CD4-positive, alpha-beta T cell treated with Interleukin-21 for 1 hour (primary cell): ENCODE measurements around the gene NRXN3.

Source experiments
- DNase-seq: peaks from one replicate; pipeline ENCODE4 v3.0.0-alpha.2; 2020

NRXN3 gene

DNA sequence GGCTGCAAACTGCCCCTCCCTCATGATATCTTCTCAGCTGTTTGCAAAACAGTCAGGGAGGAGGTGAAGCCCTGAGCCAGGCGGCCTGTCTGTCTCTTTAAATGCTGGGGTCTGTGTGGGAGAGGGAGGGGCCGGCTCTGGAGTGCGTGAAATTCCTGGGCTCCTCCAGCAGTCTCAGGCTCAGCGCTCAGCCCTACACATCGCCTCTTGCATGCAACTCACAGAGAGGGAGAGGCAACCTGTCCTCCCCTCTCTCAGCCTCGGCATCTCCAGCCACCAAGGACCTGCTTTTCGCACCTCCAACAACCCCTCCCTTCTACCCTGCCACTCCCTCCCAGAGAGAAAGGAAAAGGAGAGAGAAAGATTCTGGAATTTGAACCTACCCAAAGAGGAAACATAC, at the start of gene NRXN3:
Gene NRXN3, plus strand, starts transcription at position 171 of the 400 bp plus-strand sequence. CDS start 72,721 bp downstream, outside the sequence.
- no peak for DNase-seq

DNA sequence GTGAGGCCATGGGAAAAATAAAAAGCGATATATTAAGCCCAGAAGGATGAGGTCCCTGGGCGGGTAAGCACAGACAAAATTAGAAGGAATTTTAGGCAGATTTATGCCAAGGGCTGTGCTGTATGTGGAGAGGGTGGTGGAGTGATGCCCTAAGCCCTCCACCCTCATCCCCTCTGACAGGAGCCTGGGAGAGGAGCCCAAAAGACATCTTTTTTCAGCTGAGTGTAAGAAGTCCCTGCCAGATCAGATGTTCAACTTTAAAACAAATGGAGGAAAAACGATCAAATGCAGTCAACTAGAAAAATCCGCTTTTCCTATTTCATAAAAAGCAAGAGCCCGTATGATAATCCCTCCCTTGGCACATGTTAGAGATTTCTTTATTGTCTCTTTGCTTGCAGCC, 47.7 kb upstream of the NRXN3 start:
- no peak for DNase-seq

DNA sequence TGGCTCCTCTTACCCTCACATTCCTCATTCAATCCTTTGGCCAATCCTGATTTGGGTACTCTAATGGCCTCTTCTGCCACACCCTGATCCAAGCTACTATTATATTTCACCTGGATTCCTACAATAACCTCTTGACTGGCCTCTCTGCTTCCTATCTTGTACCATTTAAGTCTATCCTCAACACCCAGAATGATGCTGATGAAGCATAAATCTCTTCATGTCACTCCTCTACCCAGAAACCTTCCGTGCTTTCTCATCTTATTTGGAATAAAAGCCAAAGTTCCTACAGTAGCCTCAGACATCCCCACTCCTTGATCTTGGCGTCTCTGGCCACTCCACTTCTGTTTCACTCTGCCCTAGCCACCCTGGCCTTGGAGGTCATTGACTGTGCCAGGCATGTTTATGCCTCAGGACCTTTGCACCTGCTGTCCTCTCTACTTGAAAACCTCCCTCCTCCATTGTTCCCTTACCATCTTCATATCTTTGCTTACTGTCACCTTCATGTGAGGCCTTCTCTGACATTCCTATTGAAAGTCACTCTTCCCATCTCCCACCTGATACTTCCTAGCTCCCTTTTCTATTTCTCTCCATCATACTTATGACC, 46.4 kb upstream of the NRXN3 start:
- DNase-seq: no peak

DNA sequence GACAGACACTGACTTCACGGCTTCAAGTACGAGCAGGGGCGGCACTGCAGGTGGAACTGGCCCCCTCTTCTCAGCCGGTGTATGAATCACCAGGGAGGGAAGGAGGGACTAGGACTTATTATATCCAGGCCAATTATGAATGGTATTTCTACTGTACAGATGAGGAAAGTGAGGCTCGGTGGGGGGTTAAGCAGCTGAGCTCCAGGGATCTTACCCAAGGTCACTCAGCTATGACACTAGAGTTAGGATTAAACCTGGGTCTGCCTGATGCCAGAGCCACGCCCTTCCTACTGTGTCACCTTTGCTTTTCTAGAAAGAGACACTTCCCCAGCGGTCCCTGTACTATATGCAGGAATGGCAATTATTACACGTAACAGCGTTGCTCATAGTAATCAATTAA, 42.2 kb upstream of the NRXN3 start:
- no peak for DNase-seq

DNA sequence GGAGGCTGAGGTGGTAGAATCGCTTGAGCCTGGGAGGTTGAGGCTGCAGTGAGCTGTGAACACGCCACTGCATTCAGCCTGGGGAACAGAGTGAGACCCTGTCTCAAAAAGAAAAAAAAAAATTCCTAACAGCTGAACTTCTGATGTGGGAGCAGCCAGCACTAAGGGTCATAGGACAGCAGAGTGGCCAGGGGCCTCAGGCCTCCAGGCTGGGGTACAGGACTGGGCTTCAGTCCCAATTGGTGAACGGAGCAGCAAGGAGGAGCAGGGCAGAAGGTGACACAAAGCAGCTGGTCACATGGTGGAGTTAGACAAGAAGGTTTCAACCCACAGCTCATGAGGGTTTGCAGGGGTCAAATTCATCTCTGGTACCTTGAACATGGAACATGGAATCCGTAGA, 40.8 kb upstream of the NRXN3 start:
- no peak for DNase-seq

DNA sequence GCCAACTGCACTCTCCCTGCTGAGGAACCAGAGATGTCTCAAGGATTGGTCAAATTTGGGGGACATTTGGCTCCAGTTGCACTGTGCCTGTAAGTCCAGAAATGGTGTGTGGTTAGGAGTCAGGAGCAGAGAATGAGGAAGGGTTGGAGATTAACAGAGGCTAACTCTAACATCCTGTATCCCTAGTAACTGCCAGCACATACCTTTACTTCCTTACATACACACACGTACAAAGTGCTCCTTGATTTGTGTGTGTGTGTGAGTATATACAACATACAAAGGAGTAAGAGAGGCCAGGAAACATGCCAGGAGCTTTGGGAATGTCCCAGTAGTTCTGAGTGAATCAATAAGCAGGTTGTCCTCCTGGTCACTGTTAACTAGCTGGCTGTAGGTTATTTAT, 39.8 kb upstream of the NRXN3 start:
- DNase-seq: no peak

DNA sequence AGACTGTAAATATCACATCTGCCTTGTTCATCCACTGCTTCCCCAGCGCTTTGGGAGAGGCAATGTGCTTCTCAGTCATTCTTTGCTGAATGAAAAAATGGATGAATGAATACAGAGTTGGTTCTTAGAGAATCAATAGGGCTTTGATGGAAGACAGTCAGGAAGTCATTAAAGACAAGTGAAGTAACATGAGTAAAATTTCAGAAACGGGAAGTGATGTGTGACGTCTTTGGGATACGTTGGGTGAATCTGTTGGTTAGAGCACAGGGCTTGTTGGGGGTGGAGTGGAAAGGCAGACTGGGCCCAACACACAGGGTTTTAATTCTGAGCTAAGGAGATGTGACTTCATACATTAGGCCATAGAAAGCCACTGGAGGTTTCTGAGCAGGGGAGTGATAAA, 39.0 kb upstream of the NRXN3 start:
- no peak for DNase-seq

DNA sequence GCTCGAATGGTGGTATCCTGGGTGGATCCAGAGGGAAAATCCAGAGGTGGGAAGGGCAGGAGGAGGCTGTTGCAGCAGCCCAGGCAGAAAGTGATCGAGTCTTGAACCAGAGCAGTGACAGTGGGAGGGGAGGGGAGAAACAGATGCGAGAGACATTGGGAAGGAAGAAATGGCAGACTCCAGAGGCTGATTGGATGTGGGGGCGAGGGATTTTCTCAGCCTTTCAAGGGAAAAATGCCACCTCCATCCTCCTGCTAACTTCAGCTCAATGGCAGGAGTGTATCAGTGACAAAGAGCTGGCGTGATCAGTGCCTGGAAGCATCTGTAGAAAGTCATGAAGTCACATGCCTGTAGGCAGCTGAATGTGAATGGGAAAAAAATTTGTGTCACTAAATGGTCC, 38.6 kb upstream of the NRXN3 start:
- DNase-seq: no peak

DNA sequence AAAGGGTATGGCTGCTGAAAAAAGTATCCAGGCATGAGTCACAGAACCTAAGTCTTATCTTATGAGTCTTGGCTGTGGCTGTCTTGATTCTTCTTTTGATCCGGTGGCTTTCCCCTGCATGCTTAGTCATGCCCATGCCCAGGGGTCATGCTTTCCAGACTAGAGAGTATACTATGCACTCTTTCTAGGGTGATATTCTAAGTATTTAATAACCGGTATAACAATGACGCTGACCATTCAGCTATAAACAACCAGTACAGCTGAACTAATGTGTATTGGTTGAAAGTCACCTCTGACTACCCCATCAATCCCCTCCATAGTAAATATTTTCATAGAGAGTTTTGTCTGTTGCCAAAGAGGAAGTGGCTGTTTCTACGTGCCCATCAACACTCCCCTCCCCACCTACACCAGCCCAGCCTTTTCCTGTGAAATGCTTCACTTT, 34.7 kb upstream of the NRXN3 start:
- DNase-seq: no peak

DNA sequence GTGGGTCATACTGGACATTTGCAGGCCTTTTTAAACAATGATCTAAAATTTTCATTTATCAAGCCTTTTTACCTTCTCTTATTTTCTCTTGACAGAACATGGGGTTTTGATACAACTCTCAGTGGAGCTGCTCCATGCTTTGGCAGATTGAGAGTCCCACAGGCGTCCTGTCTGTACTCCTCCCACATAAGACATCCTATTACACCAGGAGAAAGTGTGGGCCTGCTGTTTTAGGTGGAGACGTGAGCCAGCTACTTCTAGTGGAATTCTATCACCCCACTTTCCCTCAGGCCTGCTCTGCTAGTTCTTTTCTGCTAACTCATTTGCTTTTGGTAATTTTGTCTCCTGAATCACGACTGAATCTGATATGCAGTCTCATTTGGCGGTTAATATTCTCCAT, 33.5 kb upstream of the NRXN3 start:
- no peak for DNase-seq

DNA sequence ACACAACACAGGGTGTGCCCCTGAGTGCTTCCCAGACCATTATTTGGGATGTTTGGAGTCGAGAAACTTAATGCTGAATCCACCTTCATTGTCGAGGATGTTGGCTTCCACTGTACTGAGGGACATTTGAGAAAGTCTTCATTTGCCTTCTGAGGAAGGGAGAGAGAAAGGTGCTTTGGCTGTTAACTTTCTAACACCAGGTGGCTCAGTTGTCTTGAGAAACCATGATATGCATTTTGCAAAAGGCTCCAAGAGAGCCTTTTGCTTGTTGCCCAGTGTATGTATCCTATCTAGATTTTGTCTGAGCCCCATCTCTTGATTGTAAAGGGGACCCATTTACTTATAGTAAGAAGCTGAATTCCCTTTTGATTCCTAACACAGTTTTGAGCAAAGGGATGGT, 28.6 kb upstream of the NRXN3 start:
- DNase-seq: no peak

DNA sequence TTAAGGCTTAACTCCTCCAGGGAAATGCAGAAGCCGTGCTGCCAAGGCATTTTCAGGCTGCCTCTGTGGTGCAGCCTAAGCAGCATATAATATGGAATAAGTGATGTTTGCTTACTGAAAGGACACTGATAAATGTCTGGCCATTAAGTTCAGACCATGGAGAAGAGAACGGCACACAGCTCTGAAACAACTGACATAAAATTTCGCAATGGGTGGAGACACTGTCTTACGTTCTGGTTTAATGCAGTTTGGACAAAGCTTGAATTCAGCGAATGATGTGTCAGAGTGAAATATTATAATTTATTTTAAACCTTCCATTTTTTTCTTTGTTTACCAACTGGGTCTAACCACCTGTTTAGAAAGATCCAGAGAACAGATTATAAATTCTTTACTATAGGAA, 27.2 kb upstream of the NRXN3 start:
- DNase-seq: no peak

DNA sequence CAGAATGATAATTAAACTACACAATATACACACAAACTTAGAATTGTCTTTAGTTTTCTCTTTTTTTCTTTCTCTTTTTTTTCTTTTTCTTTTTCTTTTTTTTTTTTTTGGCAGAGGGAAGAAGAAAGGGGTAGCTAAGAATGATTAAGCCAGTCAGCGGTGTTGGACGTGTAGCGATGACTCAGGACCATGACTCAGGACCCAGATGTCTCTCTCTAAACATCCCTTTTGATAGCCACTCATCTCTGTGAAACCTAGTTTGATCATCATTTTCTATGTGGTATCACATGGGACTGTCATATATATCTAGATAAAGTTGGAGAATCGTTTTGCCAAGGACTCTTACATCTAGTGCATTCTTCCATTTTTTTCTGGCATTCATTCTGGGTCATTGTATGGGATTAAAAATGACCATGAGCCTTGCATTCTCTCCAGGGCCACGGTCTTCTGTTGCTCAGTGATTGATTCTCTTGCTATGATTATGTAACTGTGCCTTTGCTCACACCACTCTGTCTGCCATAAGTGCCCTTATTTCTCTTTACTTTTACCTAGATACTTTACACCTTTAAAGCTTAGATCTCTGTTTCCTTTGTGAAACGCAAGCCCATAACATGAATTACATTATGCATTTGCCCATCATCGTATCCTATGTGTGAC, 26.6 kb upstream of the NRXN3 start:
- DNase-seq: no peak

DNA sequence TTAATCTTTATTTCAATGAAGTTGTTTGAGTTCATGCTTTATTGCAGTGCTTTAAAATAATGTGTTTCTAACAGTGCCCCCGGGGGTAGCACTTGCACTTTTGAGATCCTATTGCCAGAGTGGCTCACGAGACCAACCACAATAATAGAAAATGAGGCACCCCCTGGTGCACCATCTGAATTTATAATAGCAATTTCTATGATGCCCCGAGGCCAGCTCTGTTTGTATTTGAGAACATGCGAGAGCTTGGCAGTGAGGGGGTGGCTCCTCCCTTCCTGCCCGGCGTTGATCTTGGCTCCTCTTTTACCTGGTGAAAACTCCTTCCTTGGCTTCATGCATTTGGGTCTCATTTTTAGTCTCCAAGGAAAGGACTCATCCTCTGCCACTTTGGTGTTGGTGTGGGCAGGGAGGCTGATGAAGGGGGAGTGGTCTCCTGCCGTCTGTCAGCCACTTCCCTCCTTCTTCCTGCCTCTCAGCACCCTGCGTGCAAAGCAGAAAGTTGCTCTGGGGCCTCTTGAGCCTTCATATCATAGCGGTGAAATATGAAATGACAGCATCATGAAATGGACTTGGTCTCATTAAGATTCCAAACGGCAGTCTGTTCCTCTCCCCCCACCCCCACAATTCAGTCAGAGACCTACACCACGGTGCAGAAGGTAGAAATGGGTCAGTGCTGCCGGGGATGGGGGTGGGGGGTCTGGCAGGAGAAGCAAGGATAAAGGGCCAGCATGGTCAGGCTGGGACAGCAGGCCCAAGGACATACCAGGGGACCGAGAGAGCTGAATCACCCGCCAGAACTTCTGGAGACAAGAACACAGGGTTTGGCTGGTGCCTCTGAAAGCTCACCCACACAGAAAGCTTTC, 17.7 kb upstream of the NRXN3 start:
- DNase-seq: no peak

DNA sequence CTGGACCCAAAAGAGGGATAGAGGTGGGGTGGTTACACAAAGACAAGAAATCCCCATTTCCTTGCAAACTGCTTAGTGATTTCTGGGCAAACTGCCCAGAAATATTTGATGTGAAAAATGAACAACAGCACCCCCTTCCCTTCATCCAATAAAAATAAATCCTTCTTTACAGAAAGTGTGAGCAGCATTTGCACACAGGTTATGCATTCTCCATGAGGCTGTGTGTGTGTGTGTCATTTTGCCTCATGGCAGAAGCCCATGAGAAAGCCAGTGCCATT, 17.2 kb upstream of the NRXN3 start:
- DNase-seq: no peak

DNA sequence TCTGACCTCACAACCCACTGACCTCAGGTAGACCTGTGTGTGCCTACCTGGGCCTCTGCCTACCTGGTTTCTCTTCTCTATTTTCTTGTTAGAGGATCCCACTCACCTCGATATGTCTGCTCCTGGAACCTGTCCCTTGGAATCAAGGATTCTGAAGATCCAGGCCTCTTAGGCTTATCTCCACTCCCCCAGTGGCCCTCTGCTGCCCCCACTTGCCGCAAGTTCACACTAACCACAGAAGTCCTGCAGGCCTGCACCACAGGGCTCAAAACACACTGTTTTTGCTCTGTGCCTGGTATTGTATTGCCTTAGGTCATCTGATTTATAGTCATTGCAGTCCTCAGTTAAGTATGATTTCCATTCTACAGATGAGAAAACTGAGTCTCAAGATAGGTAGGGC, 15.3 kb upstream of the NRXN3 start:
- no peak for DNase-seq

DNA sequence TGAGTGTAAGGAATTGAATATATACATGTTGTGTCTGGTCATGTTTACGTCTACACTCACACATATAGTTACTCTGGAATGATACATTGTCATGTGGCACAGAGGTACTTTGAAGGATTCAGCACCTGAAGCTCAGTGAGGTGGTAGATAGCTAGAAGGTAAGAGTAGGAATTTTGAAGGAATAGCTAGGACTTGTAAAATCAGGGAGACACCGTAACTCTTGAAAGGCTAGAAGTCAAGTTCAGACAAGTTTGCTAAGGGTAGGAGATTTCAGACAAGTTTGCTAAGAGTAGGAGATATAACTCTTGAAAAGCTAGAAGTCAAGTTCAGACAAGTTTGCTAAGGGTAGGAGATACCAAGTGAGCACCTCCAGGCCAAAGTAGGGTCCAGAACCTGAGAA, 14.0 kb upstream of the NRXN3 start:
- no peak for DNase-seq

DNA sequence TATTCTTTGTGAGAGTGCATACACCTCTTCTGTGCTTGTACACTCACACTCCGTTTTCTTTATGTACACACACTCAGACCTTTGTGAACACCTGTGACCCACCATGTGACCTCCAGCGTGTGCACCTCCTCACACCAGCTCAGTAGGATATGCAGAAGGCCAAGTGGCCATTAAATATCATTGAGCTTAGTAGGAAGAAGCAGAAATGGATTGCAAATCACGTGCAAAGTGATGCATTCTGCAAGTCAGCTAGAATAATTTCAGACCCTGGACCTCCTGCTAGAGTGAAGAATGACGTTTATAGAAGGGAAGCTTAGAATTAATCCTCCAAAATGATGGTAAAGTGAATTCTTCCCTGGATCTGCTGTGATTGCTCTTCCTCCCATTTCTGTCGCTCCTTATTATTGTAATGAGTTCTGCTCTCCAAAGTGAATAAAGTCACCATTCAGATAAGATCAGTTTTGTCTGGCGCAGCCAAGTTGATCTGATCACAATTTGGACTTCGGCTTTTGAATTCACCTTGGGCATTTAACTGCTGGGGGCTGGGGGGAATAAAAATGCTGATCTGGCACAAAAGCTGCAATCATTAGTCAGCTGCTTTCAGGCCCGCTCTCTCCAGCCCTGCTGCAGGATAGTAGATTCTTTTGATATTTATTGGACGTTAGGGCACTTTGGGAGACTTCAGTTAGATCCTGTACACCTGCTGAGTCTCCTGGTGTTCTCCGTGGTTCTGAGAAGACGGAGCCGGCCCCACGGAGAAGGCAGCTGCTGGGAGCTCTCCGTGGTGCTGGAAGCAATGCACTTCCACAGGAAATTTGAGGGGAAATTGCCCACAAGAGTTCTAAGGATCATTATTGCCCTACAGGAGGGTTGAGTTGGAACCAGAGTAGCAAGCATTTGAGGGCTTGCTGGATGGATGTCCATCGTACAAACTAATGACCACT, 12.4 kb upstream of the NRXN3 start:
- DNase-seq: no peak

DNA sequence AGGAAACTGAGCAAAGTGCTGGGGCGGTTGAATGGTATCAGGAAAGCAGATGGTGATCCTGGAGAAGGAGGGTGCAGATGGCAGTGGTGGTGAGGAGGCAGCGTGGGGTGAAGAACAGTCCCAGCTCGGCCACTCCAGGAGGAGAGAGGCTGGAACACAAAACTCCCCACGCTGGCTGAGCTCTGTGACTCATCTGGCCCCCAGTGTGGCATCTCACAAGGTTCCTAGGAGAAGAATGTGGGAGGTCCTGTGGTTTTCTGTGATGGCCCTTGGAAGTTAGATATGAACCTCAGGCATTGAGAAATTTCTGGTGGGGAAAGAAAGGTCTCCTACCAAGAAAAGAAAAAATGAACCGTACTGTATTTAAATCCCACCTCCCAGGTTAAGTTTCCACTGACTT, 8.0 kb upstream of the NRXN3 start:
- no peak for DNase-seq

DNA sequence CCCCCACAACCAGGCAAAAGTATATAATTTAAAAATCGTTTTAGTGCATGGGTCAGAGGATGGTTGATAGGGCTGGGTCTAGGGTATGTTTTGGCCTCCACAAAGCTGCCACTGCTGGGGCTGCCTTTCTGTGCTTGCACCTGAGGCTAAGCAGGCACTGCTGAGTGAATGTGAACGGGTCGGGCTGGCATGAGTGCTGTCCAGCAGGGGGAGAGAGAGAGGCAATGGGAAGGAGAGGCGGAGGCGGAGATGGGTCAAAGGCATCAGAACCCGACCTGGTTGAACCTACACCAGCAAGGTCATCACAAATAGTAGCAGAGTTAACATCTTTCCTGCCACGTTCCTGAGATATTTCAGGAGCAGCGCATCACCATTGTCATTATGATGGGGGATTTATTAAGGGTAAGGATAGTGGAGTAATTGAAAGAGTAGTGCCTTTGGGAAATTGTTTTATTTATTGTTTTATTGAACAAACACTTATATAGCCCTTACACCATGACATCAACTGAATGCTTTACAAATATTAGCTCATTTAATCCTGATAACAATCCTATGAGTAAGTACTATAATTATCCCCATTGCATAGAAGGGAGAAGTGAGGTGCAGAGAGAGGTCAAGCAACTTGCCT, 5.8 kb upstream of the NRXN3 start:
- no peak for DNase-seq

DNA sequence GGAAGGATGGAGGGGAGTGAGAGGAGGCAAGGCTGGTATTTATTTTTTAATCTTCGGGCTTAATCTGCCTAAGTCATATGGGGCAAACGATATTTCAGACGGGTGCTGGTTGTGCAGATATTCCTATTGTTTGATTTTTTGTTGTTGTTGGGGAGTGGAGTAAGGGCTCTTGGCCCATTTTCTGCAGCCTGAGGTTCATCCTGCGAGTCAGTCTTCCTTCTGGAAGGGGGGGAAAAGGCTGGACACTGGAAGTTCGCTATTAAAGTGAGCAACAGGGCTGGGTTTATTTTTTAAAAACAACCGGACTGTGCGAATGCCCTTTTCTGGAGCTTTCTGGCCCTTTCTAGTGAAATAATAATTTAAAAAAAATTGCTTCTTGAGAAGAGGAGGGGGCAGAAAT, 2.3 kb downstream of the NRXN3 start:
- DNase-seq: no peak

DNA sequence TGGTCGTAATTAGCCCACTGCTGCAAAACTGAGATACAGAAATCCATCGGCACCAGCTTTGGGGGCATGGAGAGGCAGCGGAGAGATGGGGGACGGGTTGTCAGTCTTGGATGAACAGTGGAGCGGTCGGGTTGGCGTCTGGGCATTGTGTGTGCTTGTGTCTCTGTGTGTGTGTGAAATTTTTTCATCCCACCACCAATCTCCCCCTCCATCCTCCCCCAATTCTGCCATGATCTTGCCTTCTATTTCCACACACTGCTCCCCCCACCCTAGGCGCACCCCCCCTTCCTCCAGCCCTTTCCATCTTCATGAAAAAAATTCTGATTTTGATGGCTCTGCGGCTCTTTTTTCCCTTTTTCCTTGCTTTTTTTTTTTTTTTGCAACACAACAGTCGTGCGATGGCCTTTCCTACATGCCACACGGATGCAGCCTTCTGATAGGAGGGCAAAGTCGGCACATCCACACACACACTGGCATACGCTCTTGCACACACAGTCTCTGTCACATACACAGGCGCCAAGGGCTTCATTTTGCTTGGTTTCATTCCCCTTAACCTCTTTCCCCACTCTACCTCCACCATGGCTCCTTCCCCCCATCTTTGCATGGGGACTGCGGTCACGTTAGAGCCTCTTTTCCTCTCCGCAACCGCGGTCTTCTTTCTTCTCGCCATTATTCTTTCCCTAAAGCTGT, 3.3 kb downstream of the NRXN3 start:
- DNase-seq: no peak
